Stimulated activated effector memory CD8-positive, alpha-beta T cell treated with anti-CD3 and anti-CD28 coated beads, Interleukin-12 subunit alpha, Interleukin-12 subunit beta, amount 100 ng/mL, for 72 hours (primary cell): ENCODE data around the gene ADAM12.

Experiments used
- ATAC-seq: fragments of 150-1000 bp; cut with Tn5 transposase; 2 replicates; pipeline ENCODE4 v1.10.0; 2021
- DNase-seq, 2 donors: peaks; one replicate each; pipeline ENCODE4 v3.0.0; 2021 to 2022; ENCODE audit warnings: low spot score in 2 of 2
- H3K27ac Mint-ChIP-seq: one replicate; pipeline ENCODE4 v1.8.0; 2022; ENCODE audit warnings: mild to moderate bottlenecking, mixed read lengths
- H3K36me3 Mint-ChIP-seq: one replicate; pipeline ENCODE4 v1.8.0; 2022; ENCODE audit warnings: mild to moderate bottlenecking, mixed read lengths
- H3K4me1 Mint-ChIP-seq: one replicate; pipeline ENCODE4 v1.8.0; 2022; ENCODE audit warnings: mixed read lengths
- H3K4me3 Mint-ChIP-seq: one replicate; pipeline ENCODE4 v1.8.0; 2022; ENCODE audit warnings: mild to moderate bottlenecking, mixed read lengths
- H3K9me3 Mint-ChIP-seq: one replicate; pipeline ENCODE4 v1.8.0; 2022; ENCODE audit warnings: mixed read lengths

The ADAM12 gene

GRCh38 chr10:126420567-126421300 lies 32.5 kb upstream of the ADAM12 start:
- no peak for DNase-seq
- peaks cover 10% of the 10 kb centered on the region for H3K9me3 Mint-ChIP-seq
- H3K27ac Mint-ChIP-seq = no peak overlapping the region
- H3K36me3 Mint-ChIP-seq = no peaks in the 10 kb centered on the region
- H3K4me3 Mint-ChIP-seq = no peak overlapping the region
- no peak for ATAC-seq
- peaks cover 12% of the 10 kb centered on the region for H3K4me1 Mint-ChIP-seq

DNA sequence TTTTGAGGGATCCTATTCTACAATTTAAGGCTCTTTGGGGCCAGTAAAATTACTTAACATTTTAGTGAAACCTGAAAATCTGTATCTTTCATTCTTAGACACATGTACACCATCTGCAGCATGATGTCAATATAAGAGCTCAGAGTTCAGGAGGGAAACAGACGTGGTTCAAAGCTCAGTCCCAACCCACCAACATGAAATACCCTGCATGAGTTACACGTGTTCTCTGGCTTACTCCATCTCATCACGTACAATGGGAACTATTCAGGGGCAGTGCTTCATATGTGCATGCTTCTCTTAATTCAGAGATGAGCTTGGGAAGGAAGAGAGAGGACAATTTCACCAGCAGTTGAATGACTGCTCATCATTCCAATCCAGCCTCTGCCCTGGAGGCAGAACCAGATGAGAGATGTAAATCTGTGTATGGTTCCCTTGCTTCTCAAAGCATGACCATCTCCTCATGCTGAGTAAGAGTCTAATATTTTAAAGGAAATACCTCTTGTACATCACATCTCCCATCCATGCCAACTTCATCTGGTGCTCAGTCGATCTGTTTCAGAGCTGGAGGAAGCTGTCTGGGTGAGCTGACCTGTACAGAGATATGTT lies 29.0 kb upstream of the ADAM12 start:
- DNase-seq (no peak), ATAC-seq (no peak)
- Mint-ChIP-seq H3K4me1 (peaks cover 6% of the 10 kb centered on the region), H3K4me3 (no peak overlapping the region), H3K9me3 (peaks cover 2% of the 10 kb centered on the region), H3K36me3 (no peaks in the 10 kb centered on the region), H3K27ac (no peak overlapping the region)

DNA sequence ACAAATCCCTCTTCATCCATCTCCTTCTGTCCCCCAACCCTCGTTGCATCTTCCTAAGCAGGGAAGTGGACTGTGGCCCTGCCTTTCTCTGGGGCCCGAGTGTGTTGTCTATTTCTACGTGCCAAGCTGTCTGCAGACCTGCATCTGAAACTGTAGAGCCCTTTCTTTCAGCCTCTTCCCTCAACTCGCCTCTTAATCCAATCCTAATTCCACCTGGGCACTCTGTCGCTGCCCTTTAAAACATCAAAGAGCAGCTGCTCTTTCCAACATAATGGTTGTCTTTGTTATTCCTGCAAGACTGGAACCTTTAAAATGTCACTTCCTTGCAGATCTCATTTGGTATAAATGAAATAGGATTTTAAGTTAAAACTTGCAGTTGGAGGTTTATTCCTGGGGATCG lies 21.5 kb upstream of the ADAM12 start:
- DNase-seq (no peak), ATAC-seq (no peak)
- Mint-ChIP-seq H3K27ac (no peak overlapping the region), H3K4me3 (no peak overlapping the region), H3K4me1 (no peaks in the 10 kb centered on the region), H3K9me3 (no peaks in the 10 kb centered on the region), H3K36me3 (no peaks in the 10 kb centered on the region)

DNA sequence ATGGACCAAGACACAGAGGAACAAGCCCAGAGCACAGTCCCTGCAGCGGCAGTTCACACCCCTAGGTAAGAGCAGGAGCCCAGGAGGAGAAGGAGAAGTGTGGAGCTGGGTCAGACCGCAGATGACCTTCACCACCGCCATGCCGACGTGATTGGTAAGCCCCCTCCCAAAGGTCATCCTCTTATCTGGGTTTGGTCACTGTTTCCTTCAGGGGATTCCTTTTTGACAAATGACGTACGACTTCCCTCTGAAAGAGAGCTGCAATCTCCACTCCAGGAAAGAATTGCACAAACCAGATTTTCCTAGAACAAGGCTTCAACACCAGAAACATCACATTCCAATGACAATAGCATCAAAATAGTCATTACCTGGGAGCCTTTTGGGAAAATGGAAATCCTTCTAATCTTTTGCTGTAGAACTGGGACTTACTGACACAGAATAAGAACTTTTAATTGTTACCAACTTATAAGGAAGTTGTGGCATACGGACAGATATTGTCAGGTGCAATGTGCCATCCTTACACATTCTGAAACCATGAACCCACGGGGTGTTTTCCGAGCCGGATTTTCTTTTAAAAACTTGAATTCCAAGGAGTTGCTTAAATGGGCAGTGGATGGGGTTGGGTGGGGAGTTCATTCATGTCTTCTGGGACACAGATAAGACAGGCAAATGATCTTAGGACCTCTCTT lies 20.8 kb upstream of the ADAM12 start:
- Mint-ChIP-seq H3K4me3 (no peak overlapping the region), H3K36me3 (no peaks in the 10 kb centered on the region), H3K9me3 (no peaks in the 10 kb centered on the region), H3K4me1 (no peaks in the 10 kb centered on the region), H3K27ac (no peak overlapping the region)
- DNase-seq (no peak), ATAC-seq (no peak)

DNA sequence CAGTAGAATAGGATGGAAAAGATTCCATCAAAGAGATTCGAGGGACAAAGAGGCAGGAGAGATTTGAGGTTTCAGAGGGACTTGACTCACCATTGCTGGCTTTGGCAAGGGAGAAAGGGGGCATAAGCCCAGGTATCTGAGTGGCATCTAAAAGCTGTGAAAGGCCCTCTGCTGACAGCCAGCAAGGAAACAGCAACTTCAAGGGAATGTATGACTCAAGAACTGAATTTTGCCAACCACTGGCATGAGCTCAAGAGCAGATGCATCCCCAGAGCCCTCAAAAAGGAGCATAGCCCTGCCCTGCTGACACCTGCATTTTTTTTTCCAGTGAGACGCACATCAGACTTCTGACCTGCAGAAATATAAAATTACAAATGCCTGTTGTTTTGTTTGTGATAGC lies 19.6 kb upstream of the ADAM12 start:
- no peaks in the 10 kb centered on the region for H3K36me3 Mint-ChIP-seq
- H3K27ac Mint-ChIP-seq = no peak overlapping the region
- no peaks in the 10 kb centered on the region for H3K9me3 Mint-ChIP-seq
- DNase-seq (no peak), ATAC-seq (no peak)
- no peak overlapping the region for H3K4me3 Mint-ChIP-seq
- H3K4me1 Mint-ChIP-seq = no peaks in the 10 kb centered on the region

DNA sequence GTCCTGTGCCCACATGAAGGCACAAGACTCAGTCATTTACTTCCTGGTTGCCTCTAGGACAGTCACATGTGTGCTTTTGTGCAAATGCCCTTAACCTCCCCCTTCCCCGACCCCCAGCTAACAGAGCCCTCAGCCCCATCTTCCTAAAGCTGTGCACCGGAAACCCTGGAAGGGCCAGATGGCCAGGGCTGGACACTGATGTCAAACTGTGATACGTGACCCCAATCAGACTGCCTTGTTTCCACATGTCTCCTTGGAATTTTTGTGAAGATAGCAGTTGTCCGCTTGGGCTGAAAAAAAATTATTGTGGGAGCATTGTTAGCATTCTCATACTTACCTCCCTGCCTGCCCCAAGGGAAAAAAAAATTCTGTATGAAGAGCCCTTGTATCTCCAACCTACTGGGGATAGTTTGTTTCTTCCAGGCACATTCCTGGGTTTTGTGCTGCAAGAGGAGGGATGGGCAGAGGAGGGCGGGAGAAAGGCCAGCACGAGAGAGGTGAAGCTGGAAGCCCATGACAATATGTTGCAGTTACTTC lies 17.0 kb upstream of the ADAM12 start:
- no peaks in the 10 kb centered on the region for H3K4me1 Mint-ChIP-seq
- H3K36me3 Mint-ChIP-seq = no peaks in the 10 kb centered on the region
- ATAC-seq (no peak), DNase-seq (no peak)
- H3K27ac Mint-ChIP-seq = peak overlapping the region; percentile 40
- no peak overlapping the region for H3K4me3 Mint-ChIP-seq
- H3K9me3 Mint-ChIP-seq = no peaks in the 10 kb centered on the region

DNA sequence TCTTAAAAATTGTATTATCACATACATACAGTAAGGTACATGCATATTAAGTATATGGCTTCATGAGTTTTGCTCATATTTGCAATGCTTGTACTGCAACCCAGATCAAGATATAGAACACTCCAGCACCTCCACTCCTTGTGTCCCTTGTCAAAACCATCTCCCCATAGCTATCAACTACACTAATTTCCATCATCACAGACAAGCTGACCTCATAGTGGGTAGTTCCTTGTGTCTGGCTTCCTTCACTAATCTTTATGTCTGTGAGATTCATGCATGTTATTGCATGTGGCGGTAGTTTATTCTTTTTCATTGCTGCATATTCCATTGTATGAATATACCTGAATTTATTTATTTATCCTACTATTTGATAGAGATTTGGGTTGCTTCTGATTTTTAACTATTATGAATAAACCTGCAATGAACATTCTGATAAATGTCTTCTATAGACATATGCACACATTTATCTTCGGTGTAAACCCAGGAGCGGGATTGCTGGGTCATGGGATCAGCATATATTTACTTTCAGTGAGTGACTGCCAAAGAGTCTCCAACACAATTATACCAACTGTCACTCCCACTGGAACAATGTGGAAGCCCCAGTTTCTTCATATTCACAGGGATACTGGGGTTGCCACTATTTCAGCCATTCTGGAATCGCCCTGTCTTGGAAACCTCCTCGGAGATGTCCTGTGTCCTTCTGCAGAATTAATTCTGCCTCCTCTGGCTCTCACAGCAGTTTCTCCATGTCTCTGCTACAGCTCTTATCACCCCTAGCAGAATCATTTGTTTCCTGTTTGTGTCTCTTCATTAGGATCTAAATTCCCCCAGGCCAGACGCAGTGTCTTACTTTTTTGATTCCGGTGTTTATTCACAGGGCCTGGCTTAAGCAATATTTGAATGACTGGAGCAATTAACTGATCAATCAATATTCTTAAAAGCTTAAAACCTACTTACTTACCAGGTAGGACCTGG lies 14.7 kb upstream of the ADAM12 start:
- no peaks in the 10 kb centered on the region for H3K36me3 Mint-ChIP-seq

GRCh38 chr10:126400641-126401040 lies 12.4 kb upstream of the ADAM12 start:
- peaks cover 7% of the 10 kb centered on the region for H3K4me1 Mint-ChIP-seq
- no peaks in the 10 kb centered on the region for H3K36me3 Mint-ChIP-seq
- H3K4me3 Mint-ChIP-seq = no peak overlapping the region
- ATAC-seq (no peak), DNase-seq (no peak)
- no peak overlapping the region for H3K27ac Mint-ChIP-seq
- H3K9me3 Mint-ChIP-seq = peaks cover 4% of the 10 kb centered on the region

More for the DNA sequence above, 14.7 kb upstream of the ADAM12 start:
- no peak overlapping the region for H3K4me3 Mint-ChIP-seq
- no peak for ATAC-seq
- no peaks in the 10 kb centered on the region for H3K9me3 Mint-ChIP-seq
- no peak for DNase-seq
- no peak overlapping the region for H3K27ac Mint-ChIP-seq
- no peaks in the 10 kb centered on the region for H3K4me1 Mint-ChIP-seq

DNA sequence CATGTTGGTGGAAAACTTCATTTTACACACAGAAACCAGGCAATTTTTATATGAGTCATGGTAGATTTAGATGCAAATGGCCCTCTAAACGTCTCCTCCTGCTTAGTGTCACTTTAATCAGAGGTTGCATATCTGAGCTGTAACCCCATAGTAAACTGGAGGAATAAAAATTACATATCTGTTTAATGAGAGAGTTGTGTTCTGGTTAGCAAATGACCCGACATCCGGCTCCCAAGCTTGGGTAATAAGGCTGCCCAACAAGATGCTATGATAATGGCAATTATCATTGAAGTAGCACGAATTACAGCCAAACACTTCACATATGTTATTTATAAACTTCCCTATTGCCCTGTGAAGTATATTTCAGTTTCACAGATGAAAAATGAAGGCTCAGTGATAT lies 10.6 kb upstream of the ADAM12 start:
- no peaks in the 10 kb centered on the region for H3K36me3 Mint-ChIP-seq
- DNase-seq (no peak), ATAC-seq (no peak)
- H3K27ac Mint-ChIP-seq = peak overlapping the region; percentile 37
- peaks cover 18% of the 10 kb centered on the region for H3K4me1 Mint-ChIP-seq
- H3K4me3 Mint-ChIP-seq = peak overlapping the region; percentile 26
- H3K9me3 Mint-ChIP-seq = peaks cover 6% of the 10 kb centered on the region

- peaks cover 18% of the 10 kb centered on the region for H3K4me1 Mint-ChIP-seq
- DNase-seq (no peak), ATAC-seq (peak; percentile 26)
- no peak overlapping the region for H3K27ac Mint-ChIP-seq
- H3K4me3 Mint-ChIP-seq = peak overlapping the region; percentile 26
- no peaks in the 10 kb centered on the region for H3K36me3 Mint-ChIP-seq
- peaks cover 6% of the 10 kb centered on the region for H3K9me3 Mint-ChIP-seq
Measured at GRCh38 chr10:126398383-126398743, 10.1 kb upstream of the ADAM12 start.

GRCh38 chr10:126397640-126398382 lies 9.5 kb upstream of the ADAM12 start:
- DNase-seq (no peak), ATAC-seq (peak; percentile 77)
- Mint-ChIP-seq H3K4me3 (peak overlapping the region; percentile 26), H3K4me1 (peaks cover 18% of the 10 kb centered on the region), H3K36me3 (no peaks in the 10 kb centered on the region), H3K27ac (peak overlapping the region; percentile 76), H3K9me3 (peaks cover 6% of the 10 kb centered on the region)

- Mint-ChIP-seq H3K4me3 (no peak overlapping the region), H3K4me1 (peaks cover 19% of the 10 kb centered on the region), H3K36me3 (no peaks in the 10 kb centered on the region), H3K9me3 (peaks cover 6% of the 10 kb centered on the region), H3K27ac (no peak overlapping the region)
- DNase-seq (no peak), ATAC-seq (no peak)
Measured at GRCh38 chr10:126397156-126397555, 8.9 kb upstream of the ADAM12 start.

DNA sequence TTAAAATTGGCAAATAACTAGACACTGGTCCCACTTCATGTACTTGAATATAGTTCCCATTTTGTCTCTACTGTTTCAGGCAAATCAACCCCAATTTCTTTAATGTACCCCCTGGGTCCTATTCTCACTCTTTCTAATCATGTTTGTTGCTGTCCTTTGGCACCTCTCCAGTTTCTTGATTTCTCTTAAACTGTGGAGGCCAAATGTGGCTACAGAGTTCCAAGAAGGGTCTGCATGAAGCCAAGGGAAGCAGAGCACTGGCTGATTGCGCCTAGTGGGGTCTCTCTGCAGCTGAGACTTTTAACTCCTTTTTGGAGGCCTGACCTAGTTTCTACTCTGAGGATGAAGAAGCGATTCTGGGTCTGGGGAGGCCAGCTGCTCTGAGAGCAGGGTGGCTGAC lies 6.7 kb upstream of the ADAM12 start:
- no peak overlapping the region for H3K27ac Mint-ChIP-seq
- H3K36me3 Mint-ChIP-seq = peaks cover 5% of the 10 kb centered on the region
- DNase-seq (no peak), ATAC-seq (no peak)
- H3K4me3 Mint-ChIP-seq = no peak overlapping the region
- peaks cover 35% of the 10 kb centered on the region for H3K4me1 Mint-ChIP-seq
- H3K9me3 Mint-ChIP-seq = peaks cover 6% of the 10 kb centered on the region

DNA sequence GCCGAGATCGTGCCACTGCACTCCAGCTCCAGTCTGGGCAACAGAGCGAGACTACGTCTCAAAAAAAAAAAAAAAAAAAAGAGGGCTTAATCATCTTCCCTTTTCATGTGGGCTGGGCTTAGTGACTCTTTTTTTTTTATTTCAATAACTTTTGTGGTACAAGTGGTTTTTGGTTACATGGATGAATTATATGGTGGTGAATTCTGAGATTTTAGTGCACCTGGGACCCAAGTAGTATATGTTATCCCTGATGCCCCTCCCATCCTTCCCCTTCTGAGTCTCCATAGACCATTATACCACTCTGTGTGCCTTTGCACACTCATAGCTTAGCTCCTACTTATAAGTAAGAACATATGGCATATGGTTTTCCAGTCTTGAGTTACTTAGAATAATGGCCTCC lies 4.8 kb upstream of the ADAM12 start:
- no peak for DNase-seq
- Mint-ChIP-seq H3K27ac (peak overlapping the region; percentile 92), H3K4me1 (peaks cover 41% of the 10 kb centered on the region), H3K4me3 (peak overlapping the region; percentile 55), H3K36me3 (peaks cover 5% of the 10 kb centered on the region), H3K9me3 (peaks cover 6% of the 10 kb centered on the region)
- no peak for ATAC-seq
